ENCODE data around the gene RBPJ.

Gene RBPJ

DNA sequence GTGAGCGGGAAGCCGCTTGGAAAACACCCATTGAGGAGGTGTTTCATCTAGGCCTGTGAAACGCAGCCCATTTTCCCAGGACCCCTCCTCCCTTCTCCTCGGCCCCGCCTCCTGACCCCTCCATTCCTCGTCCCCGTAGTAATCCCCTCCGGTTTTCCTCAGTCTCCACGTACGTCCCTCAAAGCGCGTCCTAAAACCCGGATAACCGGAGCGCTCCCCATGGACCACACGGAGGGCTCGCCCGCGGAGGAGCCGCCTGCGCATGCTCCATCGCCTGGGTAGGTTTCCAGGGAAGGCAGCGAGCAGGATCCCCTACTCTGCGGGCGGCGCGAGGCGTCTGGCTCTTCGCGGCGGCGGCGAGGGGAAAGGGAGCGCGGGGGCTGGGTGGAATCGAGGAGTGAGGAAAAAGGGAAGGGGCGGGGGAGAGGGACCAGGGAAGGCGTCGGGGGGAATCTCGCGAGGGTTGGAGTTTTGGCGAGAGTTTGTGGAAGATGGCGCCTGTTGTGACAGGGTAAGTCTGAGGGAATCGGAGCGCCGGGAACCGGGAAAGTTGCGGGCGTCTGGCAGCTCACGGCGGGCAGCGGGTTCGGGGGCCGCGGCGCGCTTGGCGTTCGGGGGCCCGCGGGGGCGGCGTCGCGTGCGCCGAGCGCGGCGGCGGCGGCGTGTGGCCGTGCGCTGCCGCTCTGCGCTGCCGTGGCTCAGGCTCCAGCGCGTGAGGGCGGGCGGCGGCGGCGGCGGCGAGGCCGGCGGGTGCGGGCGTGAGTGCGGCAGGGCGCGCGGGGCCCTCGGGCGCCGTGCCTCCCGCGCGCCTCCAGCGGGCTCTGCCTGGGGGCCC, at the start of gene RBPJ:
TSS of gene RBPJ (plus strand) at position 477 of the 835 bp plus-strand sequence. CDS start at position 492, 15 bp downstream.
- DNase-seq = peak; percentile 60

DNA sequence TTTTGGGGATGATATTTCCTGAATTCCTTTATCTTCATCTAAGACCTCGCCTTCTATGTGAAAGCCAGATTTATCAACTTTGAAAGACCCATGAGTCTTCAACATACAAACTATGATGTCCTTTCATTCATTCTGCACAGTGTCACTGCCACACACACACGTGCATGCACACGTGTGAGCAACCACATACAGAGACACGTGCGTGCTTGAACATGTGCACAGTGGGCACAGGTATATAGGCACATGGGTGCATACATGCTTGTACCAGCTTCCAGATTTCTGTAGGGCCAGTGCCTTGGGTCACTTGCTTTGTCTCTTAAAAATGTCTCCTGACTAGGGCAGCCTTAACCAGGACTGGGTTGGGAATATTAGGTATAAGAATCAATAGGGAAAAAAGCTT, 49.1 kb upstream of the RBPJ start:
- no peak for DNase-seq

DNA sequence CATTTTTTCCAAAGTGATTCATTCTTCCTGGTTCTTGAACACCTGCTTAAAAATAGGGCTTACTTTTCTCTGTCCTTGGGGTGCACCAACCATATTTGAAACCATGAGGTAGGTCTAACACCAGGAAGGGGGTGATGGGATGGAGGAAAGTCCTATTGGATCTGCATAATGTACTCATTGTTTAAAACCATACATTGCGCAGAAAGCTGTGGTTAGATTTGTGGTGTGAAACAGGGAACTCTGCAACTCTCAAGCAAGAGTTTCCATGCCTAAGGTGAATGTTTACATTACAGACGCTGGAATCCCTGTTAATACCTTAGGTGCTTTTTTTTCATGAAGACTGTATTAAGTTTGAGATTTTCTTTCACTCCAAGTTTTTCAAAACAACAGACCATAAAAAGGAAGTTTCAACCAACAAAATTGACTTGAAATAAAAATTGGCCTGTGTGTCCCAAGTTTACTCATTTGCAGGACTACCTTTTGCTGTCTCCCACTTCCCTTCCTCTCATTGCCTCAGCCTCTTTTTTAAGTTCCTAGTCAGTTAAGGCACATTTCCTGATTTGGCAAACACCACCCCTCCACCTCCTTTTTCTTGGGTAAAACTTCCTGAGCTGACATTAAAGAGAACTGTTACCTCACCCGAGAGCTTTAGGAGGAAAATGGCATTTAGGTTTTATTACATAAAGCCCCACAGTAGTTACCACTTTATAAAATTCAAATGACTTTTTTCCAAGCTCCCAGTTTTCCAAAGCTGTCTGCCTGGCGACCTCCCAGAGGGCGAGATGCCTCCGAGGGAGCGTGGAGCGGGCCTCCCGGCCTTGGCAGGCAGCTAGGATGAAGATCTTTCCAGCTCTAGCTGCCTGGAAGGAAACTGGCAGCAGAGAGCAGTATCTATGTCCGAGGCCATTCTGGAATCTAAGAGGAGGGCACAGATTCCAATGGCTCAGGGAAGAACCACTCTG, 47.9 kb upstream of the RBPJ start:
- DNase-seq = peak; percentile 59

DNA sequence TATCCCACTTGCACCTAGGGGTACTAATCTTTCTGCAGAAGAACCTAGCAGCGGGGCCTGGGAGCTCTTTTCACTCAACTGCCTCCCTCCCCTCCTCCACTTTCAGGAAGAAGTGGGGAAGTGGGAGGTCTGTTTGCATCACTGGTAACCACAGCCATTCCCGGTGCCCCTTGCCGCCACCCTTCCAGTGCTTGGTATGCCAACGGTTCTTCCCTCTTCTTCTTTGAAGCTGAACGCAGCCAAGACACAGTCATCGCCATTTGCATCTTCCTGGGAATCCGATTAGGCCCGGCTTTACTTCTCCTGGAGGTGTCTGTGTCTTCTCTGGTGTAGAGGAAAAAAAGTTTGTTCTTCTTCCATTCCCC, 47.2 kb upstream of the RBPJ start:
- peak; percentile 10 for DNase-seq

DNA sequence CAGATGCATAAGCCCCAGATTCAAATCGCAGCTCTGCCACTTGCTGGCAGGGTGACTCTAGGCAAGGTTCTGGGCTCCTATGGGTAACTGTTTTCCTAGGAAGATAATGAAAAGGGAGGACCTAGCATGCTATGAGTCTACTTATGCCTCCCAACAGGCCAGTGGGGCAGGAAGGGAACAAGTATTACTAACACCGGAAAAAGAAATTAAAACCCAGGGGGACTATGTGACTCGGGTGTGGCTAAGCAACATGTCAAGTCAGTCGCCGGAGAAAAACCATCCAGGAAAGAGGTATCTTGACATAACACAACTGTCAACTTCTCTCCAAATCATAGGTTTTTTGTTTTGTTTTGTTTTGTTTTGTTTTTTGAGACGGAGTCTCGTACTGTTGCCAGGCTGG, 45.5 kb upstream of the RBPJ start:
- DNase-seq = peak; percentile 44

DNA sequence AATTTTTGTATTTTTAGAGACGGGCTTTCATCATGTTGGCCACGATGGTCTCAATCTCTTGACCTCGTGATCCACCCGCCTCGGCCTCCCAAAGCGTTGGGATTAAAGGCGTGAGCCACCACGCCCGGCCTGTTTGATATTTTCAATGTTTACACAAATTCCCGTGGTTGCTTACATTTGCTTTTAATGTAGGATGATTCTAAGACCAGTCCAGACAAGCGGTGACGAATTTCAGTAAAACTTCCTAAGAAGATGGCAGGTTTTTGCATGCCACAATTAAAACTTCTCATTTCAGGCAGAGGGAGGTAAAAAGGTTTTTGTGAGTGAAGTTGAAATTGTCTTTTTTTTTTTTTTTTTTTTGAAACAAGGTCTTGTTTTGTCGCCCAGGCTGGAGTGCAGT, 41.4 kb upstream of the RBPJ start:
- no peak for DNase-seq

DNA sequence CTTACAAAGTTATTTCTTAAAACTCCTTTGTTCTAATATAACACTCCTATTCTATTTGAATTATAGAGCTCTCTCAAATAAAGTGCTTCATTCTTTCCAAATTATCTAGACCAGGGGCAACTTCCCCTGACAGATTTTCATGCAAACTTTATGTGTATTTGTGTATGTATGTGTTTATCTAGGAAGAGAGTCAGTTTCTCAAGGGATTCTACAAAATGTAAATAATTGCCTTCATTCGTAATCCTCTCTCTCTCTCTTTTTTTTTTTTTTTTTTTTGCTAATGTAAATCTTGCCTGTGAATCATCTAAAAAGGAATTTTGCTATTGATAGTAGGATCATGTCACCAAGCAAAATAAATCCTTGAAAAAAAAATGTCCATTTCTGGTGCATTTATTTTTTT, 38.9 kb upstream of the RBPJ start:
- DNase-seq = no peak

DNA sequence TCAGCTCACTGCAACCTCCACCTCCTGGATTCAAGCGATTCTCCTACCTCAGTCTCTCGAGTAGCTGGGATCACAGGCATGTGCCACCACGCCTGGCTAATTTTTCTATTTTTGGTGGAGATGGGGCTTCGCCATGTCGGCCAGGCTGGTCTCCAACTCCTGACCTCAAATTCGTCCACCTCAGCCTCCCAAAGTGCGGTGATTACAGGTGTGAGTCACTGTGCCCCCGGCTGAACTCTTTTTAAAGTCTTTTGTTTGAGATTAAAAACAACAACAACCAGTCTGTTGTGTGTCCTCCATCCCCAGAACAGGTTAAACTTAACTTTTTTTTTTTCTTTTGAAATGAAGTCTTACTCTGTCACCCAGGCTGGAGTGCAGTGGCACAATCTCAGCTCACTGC, 36.3 kb upstream of the RBPJ start:
- no peak for DNase-seq

DNA sequence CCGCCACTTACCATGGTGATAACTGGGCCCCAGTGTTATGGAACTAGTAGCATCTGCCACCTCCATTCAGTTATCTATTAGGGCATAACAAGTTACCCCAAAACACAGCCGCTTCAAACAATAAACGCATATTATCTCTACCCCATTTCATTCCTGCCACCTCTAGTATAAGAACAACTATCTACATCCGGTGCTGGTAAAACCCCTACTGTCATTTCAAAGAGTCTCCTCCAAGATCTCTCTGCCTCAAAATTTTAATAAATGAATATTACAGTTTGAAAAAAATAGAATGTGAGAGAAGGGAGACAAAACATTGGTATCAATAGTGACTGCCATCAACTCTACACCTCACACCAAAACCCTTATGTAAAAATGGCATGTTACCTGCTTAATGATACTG, 35.5 kb upstream of the RBPJ start:
- DNase-seq = no peak

DNA sequence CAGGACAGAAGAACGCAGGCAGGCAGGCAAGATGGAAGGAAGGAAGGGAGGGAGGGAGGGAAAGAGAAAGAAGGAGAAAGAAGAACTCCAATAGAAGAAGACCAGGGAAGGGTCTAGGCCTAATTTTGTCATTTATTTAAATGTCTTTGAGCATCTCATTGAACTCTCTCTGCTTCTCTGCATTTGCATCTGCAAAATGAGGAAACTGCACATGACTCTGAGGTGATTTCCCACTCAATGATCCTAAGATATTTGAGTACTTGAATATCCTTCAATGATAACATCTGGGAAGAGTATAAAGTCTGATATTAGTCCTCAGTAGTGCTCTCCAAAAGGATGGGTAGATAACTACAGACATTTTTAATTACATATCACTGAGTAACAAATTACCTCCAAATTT, 33.1 kb upstream of the RBPJ start:
- no peak for DNase-seq

DNA sequence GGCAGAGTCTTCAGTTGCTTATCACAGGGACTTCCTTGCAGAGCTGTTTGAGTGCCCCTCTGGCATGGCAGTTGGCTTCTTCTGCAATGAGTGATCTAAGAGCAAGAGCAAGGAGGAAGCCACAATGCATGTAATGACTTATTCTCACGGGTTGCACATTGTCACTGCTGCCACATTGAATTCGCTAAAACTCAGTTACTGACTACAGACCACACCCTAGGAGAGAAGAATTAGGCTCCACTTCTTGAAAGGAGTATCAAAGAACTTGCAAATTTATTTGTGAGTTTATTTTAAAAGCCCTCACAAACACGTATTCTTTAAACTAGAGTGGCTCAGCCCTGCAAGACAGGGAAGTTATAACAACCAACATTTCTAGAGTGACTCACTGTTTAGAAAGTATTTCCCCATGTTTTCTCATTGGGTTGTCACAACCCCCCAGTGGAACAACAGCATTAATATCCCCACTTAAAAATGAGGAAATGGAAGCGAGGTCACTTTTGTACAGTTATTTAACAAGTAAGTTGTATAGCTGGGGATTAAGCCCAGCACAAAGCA, 32.4 kb upstream of the RBPJ start:
- DNase-seq = peak; percentile 82

DNA sequence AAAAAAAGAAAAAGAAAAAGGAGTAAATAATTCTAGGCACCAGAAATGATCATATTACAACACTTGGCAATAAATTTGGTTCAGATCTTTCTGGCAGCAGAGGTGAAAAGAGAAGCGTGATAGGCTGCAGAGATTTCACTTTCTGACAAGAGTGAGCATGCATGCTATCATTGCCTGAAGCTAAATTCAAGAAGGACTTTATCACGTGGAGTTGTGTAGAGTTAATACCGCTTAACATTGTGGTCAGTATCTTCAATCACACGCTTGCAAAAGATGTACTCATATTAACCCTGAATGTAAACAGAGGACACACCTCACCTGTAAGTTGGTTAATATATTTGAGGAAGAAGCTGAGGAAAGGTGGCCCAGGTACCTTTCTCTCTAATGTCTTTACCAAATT, 31.4 kb upstream of the RBPJ start:
- DNase-seq = no peak

DNA sequence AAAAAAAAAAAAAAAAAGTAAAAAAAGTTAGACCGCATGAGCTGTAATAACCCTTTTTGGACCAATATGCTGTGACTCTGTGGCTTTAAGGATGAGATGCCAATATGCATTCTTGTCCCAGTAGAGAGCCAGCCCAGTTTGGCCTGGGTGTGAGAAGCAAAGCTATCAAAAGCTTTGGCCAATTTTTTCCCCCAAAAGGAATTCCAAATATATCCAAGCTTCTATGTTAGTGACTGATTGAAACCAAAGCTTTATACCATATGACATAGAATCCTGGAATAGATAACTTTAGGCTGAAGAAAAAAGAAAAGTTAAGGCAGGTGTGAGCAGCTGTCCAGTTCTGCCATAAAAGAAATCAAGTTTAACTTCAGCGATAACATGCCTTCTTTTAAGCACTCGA, 30.5 kb upstream of the RBPJ start:
- DNase-seq = no peak

DNA sequence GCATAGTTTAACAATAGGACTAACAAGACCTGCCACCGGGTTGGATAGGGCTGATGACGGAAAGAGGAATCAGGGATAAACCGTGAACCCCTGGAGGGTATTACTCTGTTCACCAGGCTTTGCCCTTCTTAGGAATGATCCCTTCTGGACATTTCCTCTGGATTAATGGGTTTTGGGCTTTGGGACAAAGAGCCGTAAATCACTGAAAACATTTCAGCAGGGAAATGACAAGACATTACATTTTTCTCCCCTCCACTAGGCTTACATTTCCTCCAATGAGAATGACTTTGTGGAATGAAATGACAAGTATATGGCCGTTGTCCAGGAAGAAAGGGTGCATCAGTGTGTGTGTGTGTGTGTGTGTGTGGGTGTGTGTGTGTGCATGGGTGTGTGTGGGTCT, 25.9 kb upstream of the RBPJ start:
- DNase-seq = no peak

DNA sequence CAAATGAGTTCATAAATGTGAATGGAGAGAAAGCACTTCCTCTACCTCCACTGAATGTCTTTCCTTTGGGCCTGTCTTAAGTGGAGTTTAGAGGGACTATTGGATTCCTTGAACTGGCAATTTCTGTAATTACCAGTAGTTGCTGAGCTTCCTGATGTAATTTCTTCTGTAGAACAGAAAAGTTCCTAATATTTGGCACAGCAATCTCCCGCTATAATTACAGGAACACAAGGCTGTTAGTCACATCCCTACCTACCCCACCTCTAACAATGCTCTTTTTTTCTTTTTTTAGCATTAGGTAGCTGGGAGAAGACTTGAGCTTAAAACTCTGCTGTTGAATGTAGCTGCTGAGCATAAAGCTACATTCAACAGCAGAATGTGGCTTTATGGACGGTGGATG, 24.8 kb upstream of the RBPJ start:
- no peak for DNase-seq

DNA sequence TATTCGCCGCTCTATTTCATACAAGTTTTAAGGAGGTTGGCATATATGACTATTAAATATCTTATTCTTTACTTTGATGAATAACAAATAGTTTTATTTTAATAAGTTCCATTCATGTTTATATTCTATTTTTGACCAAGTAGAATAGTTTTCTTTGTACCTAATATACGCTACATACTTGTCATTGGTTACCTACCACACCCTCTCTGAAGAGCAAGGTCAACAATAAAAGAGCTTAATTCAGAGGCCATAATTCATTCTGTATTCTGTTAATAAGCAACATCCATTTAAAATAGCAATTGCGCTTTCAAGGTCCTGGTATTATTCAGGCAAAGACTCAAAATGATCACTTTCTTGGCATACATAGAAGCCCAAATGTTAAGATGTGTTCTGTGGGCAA, 24.3 kb upstream of the RBPJ start:
- no peak for DNase-seq

DNA sequence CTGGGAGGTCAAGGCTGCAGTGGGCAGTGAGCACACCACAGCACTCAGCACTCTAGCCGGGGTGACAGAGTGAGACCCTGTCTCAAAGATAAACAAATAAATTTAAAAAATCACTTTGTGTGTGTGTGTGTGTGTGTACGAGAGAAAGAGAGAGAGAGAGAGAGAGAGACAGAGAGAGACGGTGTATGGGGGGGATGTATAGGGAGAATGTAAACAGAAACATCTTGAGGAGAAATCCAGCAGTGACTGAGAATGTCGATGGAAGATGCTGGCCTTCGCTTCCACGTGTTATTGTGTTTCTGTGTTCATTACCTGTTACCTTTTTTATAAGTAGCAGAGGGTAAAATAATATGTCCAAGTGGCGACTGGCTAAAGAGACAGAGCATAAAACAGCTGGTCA, 23.6 kb upstream of the RBPJ start:
- DNase-seq = no peak

DNA sequence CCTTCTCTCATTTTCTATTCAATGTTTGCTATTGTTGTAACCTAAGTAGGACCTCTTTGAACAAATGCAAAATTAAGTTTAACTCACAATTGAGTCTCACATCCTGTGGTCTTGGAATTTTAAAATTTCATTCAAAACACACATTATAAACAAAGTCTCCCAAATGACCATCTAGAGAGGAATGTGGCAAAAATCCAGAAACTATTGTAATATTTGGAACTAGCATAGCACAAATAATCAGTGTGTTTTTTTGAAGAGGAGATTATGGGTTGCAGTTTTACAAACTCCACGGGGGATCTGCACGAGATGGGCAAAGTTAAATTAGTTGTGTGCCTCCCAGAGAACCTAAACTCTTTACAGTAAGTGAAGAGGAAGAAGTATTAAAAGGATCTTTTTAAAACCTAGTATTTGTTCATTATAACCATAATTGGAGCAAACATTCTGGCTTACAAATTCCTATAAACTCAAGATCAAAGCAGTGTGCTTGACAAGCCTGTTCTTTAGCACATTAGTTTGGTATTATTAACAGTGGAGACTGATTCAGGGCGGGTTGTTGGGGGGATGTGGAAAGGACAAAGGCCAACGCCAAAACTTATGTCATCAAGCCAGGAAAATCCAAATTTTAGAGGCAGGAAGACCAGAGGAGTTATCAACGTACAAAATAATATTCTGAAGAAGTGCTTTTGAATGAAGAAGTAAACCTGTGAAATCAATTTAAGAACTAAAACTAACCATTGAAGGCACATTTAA, 22.4 kb upstream of the RBPJ start:
- no peak for DNase-seq

DNA sequence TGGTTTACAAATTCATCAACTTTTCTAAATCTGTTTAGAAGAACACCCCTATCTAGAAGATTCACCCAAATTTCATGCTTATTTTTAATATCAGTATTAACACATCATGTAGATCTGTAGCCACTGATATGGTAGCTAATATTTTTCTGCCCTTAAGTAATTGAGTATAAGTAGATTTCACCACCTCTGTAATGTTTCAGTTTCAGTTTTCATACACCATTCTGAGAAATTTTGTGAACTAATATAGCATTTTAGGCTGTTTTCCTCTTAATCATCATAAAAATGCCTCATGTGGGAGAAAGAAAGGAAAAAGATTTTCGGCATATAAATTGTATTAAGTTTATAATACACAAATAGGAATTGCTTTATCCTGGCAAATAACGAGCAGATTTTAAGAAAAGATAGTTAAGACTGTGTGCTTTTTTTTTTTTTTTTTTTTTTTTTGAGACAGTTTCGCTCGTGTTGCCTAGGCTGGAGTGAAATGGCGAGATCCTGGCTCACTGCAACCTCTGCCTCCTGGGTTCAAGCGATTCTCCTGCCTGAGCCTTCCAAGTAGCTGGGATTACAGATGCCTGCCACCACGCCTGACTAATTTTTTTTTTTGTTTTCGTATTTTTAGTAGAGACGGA, 21.4 kb upstream of the RBPJ start:
- DNase-seq = no peak

DNA sequence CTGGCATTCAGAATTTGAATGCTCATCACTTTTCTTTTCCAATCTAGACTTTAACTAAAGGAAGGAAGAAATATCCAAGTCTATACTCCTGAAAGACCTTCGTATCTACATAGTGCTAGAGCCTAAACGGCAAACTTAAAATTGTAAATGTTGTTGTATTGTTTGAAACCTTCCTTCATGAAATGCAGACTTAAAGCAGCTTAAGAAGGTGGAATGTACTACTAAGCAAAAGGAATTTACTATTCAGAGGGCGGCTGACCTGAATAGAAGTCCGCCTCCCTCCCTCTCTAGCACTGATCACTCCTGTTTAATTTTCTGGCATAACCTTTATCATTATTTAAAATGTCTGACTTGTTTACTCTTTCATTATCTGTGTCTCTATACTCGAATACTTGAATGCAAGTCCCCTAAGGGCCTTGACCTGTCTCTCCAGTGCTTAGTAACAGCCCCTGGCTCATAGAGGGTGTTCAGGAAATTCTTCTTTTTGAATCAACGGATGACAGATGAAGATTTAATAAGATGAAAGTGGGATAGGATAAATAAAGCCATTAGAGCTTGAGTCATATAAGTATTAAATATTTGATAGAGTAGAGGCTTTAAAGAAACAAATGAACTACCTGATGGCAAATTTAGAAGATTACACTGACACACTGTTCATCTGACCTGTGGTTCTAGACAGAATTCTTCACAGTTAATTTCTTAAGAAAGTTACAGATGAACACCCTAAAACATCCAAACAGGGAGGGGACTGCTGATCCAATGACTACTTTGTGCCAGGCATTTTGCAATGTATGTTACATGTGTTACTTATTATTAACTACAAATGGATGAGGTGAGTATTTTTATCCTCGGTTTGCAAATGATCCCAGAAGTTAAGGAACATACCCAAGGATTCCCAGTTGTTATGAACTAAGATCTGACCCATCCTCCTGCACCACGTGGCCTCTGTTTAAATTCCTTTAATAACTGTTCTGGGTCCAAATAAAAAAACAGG, 20.2 kb upstream of the RBPJ start:
- no peak for DNase-seq
